Measurements from ENCODE around the gene SPINK5.
A peak's percentile ranks its signal among the peaks of the same experiment; 100 is the strongest.

SPINK5 gene

GRCh38 chr5:148179234-148179824 lies 115.5 kb downstream of the SPINK5 start:
- DNase-seq (ENCODE audit: low read depth): peak; percentile 71
- TF ChIP-seq CTCF (IDR thresholded peaks at IDR 0.05; ENCODE audit: low read depth, low read length): peak; percentile 52
- no peak for TF ChIP-seq MAX (IDR thresholded peaks at IDR 0.05; ENCODE audit: low read depth, low read length)
- no peak overlapping the region for H3K4me3 ChIP-seq (ENCODE audit: low read depth, low read length)

- DNase-seq (ENCODE audit: low read depth): peak; percentile 79
- no peak overlapping the region for H3K4me3 ChIP-seq (ENCODE audit: low read depth, low read length)
- TF ChIP-seq MYC (IDR thresholded peaks at IDR 0.05; ENCODE audit: low read depth, low read length) (no peak), MAX (IDR thresholded peaks at IDR 0.05; ENCODE audit: low read depth, low read length) (no peak), CTCF (IDR thresholded peaks at IDR 0.05; ENCODE audit: low read depth, low read length) (no peak), POLR2A (IDR thresholded peaks at IDR 0.05; ENCODE audit: extremely low read depth, insufficient read length) (no peak)
Measured at GRCh38 chr5:148186248-148187003, 122.6 kb downstream of the SPINK5 start.
